Measurements from ENCODE around the gene NDUFV1.

- TF ChIP-seq ZNF274 (IDR thresholded peaks at IDR 0.05; ENCODE audit: low read depth, low read length), result no peak
- TF ChIP-seq SUZ12 (IDR thresholded peaks at IDR 0.05; ENCODE audit: extremely low read depth, insufficient read depth, insufficient read length), result no peak
Observed at GRCh38 chr11:67634366-67635230, 27.9 kb downstream of the NDUFV1 start.
